CD4-positive, alpha-beta T cell treated with Interleukin-4 for 1 hour (primary cell): ENCODE data around the gene RGS6.

Experiments
- DNase-seq, 2 donors: peaks; one replicate each; pipeline ENCODE4 v3.0.0-alpha.2; 2020 to 2022

The RGS6 gene

DNA sequence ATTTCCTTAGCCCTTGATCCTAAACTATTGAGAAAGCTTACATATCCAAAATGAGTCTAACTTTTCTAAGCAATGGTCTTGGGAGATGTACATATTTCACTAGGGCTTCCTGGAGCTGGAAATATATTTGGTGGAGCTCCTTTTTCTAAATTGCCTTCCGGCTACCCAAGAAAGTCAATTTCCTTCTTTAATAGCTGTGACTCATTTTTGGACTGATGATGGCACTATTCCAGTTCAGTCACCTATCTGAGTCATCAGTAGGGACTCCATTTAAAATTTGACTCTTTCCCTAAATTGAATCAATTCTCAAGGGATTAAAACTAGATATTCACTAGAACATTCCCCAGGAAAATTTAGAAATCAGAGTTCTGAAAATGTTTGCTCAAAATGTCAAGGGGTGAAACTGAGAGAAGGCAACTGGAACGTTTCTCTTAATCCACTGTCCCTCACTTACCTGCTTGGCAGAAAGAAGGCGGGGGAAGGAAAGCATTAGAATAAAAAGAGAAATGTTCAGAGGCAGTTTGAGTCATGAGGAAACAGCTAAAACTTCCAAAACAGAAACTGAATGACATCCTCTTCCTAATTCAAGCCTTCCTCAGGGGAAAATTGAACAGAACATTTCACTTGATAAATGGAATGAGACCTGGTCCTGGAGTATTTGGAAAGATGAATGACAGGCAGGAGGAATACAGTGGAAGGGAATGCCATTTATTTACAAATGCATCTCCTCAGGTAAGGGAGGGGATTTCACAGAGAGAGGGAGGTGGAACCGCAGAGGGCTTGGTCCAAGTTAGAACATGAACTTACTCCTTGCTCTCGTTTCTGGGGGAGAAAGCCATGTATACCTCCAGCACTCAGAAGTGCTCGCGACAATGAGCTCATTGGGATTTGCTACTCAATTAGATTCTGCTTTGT is 91.2 kb downstream of the RGS6 start:
- no peak for DNase-seq

DNA sequence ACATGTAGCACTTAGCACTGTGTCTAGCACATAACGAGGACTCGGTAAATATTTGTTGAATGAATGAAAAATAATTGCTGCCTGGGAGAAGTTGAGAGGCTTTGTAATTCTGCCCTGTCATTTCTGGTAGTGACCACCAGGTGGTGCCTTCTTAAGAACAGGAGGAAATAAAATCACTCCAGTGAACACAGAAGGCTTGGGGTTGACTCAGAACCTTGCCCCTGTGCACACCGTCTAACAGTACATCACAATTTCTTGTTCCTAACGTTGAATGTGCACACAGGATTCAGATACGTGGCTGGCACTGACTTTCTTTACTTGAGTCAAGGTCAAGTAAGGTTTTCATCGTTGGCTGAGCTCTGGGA is 91.8 kb downstream of the RGS6 start:
- DNase-seq, result peak; percentile 25 to 30

DNA sequence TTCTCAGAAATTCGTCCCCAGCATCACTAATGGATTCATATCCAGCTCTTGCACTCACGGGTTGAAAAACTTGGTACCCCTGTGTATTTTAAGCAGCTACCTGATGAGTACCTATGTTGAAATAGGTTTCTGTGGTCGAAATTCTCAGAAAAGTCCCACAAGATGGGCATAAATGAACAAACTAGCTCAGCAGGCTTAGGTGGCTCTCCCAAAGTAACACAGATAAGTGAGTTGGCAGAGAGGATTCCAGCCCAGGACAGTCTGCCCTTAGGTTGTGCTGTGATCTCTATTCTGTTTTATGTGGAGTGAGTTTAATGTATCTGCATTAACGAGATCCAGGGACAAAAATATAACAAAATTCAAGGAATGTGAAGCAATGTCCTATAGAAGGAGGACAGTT is 92.3 kb downstream of the RGS6 start:
- no peak for DNase-seq

DNA sequence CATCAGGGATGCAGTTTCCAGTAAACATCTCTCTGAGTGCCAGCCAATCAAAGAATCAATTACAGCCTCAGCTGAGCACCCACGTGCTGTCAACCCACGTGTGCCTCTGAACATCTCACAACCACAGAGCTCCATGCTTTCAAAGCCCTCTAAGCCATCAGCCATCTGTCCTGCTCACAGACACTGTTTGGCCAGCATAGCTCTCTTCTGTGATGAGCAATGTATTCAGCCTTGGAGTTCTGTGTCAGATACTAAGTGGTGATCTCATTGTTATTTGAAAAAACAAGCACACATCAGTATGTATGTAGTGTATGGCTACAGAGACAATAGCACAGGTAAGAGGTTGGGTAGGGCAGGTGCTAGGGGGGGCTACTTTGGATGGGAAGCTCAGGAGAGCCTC is 94.3 kb downstream of the RGS6 start:
- DNase-seq, result no peak

DNA sequence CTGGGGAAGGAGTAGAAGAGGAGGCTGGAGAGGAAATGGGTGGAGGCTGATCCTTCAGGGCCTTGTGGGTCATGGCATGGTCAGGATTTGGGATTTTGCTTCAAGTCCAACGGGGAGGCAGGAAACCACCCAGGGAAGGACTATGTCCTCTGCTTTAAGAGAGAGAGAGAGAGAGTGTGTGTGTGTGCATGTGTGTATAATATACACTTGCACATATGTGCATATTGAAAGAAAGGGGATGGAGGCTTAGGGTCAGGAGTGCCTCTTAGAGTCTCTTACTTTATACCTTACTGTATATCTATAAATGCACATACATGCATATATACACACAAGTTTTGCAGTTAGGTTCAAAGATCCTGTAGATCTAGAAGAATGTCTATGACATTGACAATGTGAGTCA is 94.8 kb downstream of the RGS6 start:
- DNase-seq, result no peak

DNA sequence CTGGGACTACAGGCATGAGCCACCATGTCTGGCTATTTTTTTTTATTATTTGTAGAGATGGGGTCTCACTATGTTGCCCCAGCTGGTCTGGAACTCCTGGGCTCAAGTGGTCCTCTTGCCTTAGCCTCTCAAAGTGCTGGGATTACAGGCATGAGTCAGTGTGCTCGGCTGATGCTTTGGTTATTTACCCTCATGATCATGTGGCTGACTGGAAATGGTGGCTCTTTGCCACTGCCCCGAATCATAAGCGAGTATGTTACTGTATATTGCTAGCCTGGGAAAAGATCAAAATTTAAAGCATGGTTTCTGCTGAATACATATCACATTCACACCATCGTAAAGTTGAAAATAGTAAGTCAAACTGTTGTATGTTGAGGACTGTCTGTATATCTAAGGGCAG is 101.1 kb downstream of the RGS6 start:
- no peak for DNase-seq

DNA sequence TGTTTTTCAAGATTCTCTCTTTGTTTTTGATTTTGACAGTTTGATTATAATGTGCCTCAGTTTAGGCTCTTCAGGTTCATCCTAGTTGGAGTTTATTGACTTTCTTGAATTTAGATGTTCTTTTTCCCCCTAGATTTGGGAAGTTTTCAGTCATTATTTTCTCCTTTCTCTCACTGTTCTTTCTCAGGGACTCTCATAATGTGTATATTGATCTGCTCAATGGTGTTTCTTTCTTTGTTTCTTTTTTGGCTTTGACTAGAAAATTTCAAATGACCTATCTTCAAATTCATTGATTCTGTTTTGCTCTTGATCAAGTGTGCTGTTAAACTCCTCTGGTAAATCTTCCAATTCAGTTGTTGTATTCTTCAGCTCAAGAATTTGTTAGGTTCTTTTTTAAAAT is 108.3 kb downstream of the RGS6 start:
- DNase-seq, result no peak

DNA sequence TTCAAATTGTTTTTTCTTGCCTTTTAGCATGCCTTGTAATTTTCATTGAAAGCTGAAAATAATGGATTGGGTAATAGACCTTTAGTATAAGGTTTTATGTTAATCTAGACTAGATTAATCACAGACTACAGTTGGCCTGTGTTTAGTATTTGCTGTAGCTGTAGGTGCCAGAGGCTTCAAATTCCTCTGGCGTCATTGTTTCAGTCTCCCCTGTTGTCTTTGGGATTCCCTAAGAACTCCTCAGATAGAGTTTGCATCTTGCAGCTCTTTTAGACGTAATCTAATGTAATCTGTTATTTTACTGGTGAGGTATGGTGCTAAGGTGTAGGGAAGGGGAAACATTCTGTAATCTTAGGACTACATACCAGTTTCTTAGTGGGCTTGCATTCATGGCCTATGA is 113.0 kb downstream of the RGS6 start:
- DNase-seq, result no peak

DNA sequence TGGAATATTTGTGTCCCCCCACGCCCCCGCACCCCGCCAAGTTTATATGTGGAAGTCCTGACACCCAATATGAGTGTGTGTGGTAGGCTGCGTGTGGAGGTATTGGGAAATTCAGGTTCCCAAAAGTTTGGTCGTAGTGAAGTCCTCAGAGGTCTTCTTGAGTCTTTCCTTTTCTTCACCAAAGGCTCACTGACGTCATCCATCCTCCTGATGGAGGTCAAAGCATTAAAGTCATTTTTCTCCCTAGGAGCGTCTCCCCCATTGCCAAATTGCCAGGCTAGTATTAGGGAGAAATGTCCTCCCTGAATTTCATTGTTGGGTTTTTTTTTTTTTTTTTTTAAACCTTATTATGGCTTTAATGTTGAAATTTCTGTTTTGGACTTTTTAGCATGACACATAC is 113.7 kb downstream of the RGS6 start:
- no peak for DNase-seq

DNA sequence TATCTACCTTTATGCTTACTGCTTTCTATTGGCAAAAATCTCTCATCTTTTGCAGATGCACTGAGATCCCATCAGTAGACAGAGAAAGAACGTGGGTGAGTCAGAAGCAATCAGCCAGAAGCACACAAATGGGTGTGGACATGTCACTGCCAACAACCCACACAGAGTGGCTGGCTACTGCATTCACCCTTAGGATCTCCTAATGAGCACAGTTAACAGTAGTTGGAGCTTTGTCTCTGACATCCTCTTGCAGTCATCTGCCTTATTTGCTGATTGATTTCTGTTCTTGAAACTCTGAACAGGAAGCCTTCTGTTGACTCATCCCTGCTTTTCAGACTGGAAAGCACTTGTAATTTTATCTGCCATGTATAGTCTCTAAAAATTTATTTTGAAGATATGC is 117.2 kb downstream of the RGS6 start:
- DNase-seq, result no peak

DNA sequence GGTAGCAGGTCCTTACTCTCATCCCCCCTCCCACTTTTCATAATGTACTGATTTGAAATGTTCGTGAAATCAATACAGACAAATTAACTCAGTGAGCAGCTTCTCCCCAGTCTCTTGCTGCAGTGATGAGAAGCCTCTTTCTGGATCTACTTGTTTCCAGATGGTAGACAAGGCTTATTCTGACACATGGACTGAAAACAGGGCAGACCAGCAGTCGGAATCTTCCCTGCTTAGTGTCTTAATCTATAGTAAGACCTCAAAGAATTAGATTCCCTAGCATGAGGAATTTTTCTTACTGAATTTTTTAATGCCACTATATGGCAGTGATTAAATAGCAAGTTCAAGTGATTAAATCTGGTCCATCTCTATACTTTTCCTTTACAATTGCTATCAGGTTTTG is 120.1 kb downstream of the RGS6 start:
- no peak for DNase-seq

DNA sequence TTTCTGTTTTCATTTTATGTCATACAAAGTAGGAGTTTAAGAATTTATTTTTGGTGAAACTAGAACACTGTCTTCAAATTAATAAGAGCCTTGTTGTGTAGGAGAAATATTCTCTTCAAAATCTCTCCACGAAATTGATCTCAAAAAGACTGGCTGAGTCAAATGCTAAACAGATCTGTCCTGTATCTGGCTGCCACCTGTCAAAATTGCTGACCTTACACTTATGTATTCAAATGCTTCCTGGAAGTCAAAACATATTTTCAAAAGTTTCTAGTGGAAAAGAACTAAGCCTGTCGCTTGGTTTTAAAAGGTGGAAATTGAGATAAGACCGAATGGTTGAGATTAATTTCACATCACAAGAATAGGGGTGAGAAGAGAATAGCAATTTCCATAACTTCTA is 121.4 kb downstream of the RGS6 start:
- no peak for DNase-seq

DNA sequence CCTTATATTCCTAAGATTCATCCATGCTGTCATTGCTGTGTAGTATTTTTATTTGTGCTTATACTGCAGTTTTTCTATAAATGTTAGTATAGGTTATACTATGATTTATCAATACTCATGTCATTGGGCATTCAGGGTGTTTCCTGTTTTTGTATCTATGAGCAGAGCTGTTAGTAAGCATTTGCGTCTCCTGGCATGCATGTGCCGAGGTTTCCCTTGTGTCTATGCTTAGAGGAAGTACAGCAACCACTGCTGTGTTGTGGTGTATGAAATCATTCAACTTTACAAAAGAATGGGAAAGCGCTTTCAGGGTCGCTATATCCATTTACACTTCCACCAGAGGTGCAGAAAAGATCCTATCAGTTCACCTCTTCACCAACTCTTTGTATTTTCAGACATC is 122.7 kb downstream of the RGS6 start:
- DNase-seq, result no peak

DNA sequence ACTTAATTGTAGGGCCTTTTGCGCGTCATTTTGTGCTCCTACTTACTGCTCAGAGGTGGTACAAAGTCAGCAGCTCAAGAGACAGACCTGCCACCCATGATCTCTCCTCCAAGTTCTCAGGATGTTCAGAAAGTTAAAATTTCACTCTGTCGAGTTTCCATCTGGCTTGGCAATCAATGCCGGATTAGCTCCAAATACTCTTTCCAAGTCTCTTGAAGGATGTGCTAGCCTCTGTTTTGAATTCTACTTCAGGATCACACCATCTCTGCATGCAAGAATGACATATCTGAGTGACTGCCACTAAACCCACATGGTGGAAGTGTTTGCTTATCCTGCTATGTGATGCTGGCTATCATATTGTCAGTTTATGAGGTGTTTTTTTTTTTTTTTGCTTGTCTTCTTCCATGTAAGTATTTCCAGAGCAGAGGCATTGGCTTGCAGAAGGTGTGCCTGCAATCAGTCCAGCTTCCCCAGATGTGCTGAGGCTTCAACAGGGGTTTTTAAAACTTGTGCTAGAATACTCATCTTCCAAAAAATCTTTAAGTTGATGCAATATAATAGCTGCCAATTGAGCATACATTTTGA is 125.6 kb downstream of the RGS6 start:
- no peak for DNase-seq

DNA sequence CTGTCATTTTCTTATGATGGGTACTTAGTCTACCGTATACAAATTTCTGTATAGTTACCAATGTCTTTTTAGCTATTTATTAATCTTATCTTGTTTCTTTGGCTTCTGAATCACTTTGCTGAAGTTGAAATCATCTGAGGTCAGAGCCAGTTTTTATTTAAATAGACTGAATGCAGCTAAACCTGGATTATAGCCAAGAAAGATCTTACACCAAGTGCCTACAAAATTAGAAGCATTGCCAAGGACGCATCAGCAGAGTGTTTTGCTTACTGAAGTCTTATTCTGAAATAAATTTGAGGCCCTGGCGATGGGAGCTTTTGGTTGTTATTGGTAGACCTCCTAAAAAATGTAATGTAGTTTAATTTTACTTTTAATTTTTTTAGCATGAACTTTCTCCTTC is 128.2 kb downstream of the RGS6 start:
- no peak for DNase-seq

DNA sequence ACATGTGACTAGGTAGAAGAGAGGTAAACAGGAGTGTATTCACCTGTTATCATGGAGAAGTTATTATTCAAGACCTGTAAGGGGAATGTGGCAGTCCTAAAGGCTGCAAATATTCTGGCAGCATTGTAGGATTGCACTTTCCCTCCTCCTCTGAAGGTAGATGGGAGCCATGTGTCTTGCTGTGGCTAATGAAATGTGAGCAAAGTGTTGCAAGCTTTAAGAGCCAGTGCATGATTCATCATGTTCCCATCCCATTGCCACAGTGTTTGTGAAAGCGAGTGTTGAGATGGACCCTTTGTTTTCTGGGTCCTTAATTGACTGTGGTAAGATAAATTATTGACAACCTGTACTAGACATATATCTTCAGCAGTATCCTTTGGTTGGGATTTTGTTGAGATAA is 128.7 kb downstream of the RGS6 start:
- no peak for DNase-seq

DNA sequence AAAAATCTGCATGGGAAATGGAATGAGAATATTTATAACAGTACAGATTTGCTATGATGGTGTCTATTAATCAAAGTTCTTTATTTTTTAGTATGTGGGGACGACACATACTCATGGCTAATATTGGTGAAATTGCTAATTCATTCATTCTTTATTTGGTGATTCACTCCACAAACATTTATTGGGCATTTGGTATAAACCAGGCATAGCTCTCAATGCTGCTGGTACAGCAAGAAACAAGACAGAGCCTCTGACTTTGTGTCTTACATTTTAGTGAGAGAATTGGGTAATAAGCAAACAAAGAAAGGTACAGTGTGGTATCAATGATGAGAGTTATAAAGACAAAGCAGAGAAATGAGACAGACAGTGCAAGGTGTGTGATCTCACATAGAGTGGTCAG is 129.5 kb downstream of the RGS6 start:
- DNase-seq, result no peak

DNA sequence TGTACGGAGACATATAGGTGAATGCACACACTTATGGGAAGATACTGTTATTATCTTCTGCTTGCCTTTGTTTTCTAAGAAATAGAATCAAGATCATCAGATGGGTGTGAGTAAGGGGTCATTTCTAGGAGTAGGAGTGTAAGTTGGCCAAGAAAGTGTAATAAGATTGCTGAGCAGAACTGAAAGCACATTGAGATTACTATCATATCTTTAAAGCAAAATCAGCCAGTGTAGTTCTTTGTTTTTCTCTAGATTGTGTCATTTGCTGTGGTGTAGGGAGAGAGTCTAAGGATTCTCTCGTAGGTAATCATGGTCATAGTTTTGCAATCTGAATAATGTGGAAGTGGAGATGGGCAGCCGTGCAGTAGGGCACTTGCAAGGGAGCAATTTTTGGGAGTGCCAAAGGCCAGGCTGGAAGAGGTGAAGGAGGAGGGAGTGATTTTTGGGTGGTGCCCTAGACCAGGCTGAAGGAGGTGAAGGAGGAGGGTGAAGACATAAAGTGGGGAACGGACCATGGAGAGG is 131.6 kb downstream of the RGS6 start:
- DNase-seq, result no peak

DNA sequence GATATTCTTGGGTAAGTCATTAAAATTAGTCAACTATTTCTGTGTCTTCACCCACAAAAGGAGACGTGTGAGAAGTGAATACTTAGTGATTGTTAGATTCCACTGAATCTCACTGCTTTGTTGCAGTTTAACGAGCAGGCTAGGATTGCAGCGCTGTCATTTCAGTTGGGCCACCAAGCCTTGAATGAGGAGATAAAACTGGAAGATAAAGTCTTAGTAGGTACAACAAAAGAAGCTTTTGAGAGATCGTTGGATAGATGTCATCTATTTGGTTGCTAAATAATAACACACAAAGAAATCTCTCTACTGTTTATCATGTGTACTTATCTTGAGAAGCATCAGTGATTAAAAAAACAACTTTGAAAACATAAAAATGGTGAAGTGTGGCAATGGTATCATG is 132.3 kb downstream of the RGS6 start:
- DNase-seq, result no peak

DNA sequence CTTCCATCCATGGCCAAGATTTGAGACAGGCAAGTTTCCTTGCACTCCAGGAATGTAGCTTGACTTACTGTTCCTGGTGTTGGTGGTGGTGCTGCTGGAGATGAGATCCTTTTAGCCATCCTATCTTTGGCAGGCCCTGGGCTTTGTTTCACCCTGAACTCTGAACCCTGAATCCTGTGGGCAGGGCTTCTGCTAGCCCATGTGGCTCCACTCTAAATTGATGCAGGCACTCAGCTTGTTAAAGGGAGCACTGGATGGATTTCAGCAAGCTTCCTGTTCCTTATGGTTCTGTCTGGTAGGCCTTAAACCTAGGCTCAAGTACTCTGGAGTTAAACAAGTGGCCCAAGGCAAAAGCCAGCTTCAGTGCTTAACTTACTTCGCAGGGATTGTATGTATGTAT is 138.2 kb downstream of the RGS6 start:
- DNase-seq, result no peak

DNA sequence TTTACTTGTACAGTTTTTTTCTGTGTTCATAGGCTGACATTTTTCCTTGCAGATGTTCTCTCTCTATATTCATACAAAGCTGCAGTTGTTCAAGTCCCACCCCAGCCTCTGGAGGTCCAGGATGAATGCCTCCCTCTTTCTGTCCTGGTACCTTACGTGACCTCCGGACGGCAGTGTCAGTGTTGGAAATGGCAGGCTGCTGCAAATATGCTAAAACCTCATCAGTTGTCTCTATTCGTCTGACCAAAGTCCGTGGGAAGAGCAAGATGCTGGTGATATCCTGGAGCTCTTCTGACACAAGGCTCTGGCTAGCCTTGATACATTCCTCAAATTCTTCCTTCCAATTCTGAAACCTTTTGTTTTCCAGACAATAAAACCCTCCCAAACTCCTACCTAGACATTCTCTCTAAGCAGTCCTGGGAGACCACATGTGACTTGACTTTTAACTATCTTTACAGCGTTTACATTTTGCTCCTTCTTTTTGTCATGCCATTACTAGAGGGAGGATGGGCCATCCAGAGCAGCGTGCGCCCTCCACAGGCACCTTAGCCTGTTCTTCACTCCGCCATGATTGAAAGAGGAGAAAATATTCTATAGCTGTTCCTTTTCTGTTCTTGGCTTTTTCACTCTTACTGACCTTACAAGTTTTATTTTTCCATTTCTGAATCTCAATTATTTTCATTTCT is 143.6 kb downstream of the RGS6 start:
- no peak for DNase-seq

DNA sequence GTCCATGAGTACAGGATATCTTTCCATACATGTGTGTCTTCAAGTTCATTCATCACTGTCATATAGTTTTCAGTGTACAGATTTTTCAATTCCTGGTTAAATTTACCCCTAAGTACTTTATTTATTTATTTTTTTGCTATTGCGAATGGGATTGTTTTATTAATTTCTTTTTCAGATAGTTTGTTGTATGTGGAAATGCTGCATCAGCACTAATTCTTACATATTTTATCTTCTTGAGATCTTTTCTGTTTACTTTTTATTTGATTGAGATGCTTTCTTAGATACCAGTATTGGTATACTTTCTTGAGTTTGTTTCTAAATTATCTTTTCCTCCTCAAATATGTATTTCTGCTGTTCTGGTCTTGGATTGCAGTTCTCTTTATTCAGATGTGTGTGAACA is 148.9 kb downstream of the RGS6 start:
- DNase-seq, result no peak

DNA sequence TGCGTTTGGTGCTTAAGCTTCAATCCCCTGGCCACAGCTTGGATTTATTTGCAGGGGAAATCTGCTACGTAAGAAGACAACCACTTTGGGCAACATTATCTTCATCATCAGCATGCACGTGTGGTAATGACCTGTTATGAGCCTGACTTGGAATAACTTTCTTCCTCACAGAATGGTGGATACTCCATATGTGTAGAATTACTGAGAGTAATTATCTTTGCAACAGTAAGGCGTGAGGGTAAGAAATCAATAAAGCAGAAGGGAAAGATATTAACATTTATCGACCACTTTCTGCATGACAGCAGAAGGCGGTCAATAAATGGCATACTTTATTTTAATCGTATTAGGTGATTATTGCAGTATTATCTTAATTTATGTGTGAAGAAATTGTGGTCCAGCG is 152.7 kb downstream of the RGS6 start:
- DNase-seq, result no peak

DNA sequence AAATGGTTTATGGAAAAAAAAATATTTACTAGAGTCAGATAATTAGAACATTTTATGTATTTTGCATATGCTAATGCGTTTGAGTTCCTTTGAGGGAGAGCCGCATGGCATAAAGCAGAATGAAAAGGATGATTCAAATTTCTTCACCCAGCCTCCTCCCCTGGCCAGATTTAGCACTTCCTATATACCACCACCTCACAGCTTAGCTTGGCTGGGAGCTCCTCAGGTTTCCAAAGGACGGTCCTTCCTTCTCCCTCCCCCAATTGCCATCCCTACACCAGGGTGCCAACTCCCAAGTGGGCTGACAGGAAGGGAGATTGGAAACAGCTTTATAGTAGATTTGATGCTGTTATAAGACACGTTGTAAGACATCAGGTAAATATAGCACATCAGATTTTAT is 157.4 kb downstream of the RGS6 start:
- DNase-seq, result no peak
